Stimulated activated CD4-positive, alpha-beta T cell treated with anti-CD3 and anti-CD28 coated beads, Interleukin-12 subunit alpha, Interleukin-12 subunit beta, amount 100 ng/mL, for 4 hours (primary cell): ENCODE results near the gene WNT11.

Experiments
- DNase-seq: peaks from one replicate; pipeline ENCODE4 v3.0.0-alpha.2; 2020

WNT11 gene

DNA sequence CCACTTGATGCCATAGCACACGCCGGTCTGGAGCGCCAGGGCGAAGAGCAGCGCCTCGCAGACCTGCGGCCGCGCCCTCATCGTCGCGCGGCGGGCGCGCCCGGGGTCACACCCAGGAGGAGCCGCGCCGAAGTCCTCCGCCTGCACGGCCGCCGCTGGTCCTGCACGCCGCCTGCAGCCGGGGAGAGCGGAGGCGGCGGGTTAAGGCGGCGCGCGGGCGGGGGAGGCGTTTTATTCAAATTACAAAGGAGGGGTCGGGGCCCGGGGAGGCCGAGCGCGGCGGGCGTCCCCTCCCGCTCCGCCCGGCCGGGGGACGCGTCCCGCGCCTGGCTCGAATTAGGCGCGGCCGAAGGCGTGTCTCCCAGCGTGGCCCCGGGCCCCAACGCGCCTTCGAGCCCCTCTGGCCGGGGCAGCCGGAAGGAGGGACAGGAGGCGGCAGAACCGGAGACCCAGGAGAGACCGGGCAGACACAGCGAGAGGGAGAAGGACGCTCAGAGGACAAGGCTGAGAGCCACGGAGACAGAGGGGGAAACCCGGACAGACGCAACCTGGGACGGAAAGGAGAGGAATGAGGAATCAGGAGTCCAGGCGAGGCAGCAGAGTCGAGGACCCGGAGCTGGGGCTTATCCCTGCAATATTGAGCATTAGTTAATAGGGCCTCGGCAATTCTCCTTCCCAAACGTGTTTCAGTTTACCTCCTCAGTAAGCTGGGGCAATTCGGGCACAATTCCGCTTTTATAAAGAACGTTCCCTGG is at the start of gene WNT11:
Gene WNT11, minus strand, starts transcription at position 176 of the 755 bp plus-strand sequence. Its CDS starts 95 bp downstream, at position 81.
- peak; percentile 19 for DNase-seq

GRCh38 chr11:76253416-76253815 is 47.1 kb upstream of the WNT11 start:
- no peak for DNase-seq

DNA sequence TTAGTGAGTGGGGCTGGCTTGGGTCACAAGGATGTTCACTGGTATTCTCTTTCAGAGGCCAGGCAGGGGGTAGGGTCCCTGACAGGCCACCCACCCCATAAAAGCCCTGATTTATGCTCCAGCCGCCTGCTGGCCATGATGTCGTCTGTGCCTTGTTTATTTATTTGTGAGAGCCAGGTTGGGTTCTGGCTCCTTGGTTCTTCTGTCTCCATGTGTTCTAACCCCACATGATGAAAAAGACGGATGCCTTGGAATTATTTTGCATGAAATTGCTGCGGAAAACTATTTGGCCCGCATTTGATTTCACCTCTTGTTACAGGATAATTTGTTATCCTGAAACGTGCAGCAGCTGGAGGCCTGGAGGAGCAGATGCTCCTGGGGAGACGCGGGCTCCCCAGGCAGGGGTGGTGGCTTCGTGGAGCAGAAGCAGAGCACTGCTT is 46.3 kb upstream of the WNT11 start:
- DNase-seq: no peak

- DNase-seq: no peak
These were observed 45.3 kb upstream of the WNT11 start for GRCh38 chr11:76251576-76251975.

DNA sequence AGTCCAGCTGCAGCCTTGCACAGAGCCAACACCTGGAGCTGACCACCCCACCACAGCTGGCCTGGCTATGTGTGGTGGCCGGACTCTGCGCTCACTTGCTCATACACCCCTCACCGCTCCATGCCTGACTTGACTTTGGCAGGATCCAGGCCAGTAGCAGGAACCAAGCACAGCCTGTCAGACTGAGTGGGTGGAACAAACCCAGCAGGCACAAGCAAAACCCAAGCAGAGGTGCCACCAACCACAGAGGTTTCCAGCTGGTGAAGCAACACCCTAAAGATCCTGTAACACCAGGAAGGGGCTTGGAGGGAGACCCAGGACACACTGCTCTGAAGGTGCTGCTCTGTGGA is 44.9 kb upstream of the WNT11 start:
- no peak for DNase-seq

- DNase-seq: no peak
These were observed 44.4 kb upstream of the WNT11 start for GRCh38 chr11:76250520-76251225.

DNA sequence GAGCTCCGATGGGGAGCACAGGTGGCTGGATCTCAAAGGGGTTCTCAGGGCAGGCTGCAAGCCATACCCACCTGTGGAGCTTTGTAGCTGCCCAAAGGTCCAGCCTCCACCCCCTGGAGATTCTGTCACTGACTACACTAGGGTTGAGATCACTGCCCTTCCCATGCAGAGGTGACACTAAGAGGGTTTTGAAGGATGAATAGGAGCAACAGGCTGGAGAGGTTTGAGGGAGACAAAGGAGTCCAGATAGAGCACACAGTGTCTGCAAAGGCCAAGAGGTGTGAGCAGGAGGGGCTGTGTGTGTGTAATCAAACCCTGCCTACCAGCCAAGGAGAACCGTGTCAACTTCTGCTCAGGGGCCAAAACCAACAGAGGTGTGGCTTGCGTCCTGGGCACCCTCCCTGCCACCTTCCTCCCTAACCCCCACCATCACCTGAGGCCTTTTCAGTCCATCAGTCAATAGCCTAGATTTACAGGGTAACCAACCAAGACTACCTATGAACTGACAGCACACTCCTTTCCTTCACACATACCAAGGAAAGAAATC is 43.0 kb upstream of the WNT11 start:
- DNase-seq: no peak

DNA sequence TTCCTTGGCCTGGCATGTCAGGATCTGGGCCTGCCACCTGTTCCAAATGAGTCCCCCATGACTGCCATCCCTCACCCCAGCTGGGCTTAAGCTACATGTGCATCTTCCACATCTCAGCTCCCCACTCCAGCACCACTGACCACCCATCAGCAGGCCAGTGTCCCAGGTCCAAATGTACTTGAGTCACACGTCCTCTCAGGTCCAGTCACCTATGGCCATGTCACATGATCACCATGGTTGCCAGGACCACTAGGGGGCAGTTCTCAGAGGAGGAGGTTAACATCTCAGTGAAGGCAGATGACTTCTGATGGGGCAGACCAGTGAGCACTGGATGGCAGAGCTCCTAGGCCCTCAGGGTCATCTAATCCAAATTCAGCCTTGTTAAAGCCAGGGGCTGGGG is 41.9 kb upstream of the WNT11 start:
- DNase-seq: no peak

DNA sequence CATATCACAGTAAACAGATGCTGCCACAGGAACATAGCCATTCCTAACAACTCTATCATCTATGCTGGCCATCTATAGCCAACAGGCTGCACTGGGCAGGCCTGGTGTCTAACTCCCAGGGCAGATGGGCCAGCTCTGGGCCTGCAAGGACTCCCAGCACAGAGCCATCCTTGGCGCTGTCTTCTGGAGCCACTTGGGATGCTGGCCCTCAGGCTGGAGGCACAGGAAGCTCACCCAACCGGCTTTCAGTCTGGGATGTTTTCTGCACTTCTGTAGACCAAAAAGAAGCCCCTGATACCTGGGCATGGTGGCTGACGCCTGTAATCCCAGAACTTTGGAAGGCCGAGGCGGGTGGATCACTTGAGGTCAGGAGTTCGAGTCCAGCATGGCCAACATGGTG is 40.8 kb upstream of the WNT11 start:
- DNase-seq: no peak

DNA sequence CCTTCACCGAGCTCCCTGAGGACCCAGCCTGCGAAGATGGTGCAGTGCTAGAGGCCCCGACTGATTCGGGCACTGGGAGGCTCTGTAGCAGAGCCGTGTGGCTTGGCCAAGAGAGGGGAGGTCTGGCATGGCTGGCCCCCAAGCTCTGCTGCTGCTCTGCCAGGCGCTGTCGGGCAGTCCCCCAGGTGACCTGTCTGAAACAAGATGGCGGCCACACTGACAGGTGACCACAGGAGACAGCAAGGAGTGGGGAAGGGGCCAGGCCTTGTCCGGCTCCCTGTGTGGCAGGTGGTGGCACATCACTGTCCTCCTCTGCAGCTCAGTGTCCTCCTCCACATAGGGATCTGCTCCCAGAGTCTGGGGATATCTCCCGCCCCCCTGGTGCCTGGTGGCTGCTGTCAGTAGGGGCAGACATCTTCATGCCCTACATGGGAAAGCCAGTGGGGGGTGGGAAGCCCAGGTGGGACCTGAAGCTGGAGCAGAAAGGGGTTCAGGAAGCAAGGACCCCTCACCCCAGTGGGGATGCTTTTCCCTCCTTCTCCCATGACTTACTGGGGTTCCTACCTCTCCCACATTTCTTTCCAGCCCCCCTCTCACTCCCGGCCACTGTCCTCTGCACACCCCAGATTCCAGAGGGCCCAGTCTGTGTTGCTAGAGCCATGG is 40.1 kb upstream of the WNT11 start:
- DNase-seq: no peak

GRCh38 chr11:76245720-76246119 is 39.4 kb upstream of the WNT11 start:
- no peak for DNase-seq

DNA sequence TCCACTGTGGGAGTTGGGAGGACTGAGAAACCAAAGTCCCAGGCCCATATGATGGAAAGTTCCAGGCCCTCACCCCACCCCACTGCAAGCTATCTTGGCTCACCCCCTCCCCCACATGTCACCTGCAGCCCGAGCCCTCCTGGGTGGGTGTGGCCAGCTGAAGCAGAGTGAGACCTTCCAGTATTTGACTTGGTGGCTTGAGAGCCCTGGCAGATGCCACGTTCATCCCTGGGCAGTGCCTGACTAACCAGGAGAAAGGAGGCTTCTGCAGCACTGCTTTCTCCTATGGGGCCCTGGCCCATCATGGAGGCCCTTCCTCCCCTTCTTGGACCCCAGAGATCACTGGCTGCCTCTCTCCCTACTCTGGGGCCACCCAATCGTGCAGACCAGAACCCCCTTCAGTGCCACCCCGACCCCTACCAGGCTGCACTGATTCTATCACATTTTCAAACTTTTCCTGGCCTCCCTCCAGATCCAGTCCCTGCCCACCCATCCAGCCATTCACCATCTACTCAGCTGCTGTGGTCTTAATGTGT is 38.1 kb upstream of the WNT11 start:
- DNase-seq: no peak

- no peak for DNase-seq
These were observed 37.6 kb upstream of the WNT11 start for GRCh38 chr11:76243957-76244285.

DNA sequence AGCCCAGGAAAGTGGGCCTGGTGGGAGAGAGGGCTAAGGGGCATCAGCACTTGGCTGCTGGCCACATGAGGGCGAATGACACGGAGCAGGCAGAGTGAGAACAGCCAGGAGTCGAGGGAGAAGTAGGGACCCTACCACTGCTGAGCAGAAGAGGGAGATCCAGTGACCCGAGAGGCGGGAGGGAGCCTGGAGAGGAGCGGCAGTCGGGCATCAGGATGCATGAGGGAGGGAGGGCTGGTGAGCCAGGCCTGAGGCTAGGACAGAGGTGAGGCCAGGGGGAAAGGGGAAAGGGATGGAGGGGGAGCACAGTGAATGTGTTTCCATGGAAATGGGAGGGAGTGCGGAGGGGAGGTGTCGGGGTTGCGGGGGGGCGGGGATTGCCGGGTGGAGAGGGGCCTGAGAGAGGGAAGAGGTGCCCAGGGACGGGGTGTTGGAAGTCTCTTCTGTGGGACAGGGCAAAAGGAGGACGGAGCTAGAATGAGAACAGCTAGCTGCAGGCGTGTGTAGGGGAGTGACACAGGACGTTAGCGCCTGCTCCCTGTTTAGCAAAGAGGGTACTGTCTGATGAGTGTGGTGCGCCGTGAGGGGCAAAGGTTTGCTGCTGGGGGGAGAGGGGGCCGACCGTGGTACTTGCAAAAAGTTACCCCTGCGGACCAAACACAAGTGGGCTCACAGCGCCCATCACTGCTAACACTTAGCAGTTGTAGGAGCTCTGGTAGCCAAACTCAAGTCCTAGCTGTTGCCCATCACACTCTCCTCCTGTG is 37.1 kb upstream of the WNT11 start:
- no peak for DNase-seq

DNA sequence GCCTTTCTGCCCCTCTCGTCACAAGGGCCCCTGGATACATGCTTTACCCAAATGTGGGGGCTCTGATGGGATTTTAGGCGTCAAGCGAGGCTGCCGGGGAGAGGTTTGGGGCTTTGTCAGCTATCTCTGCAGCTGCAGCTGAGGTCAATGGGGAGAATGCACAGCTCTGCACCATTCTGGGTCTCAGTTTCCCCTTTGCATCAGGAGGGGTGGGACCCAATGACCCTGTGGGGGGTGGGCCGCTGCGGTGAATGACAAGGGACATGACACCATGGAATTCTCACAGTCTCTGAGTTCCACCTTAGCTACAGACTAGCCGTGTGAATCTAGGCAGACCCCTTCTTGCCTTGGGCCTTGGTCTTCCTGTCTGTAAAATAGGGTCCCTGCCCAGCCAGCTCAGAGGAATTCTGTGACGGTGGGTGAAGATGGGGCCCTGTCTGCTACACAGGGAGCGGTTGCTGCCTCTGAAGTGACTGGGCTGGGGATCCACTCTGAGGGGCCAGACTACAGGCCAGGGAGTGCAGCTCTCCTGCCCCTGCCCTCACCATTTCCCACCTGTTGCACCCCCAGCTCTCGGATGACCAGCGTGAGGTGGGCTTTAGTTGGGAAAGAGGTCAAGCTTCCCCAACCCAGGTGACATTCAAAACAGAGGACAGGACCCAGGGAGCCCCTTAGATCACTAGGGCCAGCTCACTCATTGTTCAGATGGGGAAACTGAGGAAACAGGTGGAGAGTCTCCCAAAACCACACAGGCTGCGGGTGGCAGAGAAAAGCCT is 35.9 kb upstream of the WNT11 start:
- no peak for DNase-seq

- DNase-seq: no peak
These were observed 35.1 kb upstream of the WNT11 start for GRCh38 chr11:76241243-76242000.

DNA sequence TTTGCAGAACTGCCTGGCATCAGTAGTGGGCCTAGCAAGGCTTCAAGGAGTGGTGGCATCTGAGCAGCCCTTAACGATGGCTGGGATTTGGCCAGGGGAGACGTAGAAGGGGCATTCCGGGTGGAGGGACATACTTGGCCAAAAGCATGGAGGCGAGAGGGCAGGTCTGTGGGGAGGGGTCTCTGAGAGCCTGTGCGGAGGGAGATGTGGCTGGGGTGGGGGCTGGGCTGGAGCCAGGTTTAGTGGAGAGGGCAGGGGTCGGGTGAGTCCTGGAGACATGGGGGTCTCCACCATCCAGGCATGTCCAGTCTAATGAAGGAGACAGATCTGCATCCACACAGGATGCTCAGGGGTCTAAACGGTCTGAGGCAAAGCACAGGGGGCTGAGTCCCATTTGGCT is 34.4 kb upstream of the WNT11 start:
- no peak for DNase-seq

- DNase-seq: no peak
These were observed 33.8 kb upstream of the WNT11 start for GRCh38 chr11:76240161-76240540.

DNA sequence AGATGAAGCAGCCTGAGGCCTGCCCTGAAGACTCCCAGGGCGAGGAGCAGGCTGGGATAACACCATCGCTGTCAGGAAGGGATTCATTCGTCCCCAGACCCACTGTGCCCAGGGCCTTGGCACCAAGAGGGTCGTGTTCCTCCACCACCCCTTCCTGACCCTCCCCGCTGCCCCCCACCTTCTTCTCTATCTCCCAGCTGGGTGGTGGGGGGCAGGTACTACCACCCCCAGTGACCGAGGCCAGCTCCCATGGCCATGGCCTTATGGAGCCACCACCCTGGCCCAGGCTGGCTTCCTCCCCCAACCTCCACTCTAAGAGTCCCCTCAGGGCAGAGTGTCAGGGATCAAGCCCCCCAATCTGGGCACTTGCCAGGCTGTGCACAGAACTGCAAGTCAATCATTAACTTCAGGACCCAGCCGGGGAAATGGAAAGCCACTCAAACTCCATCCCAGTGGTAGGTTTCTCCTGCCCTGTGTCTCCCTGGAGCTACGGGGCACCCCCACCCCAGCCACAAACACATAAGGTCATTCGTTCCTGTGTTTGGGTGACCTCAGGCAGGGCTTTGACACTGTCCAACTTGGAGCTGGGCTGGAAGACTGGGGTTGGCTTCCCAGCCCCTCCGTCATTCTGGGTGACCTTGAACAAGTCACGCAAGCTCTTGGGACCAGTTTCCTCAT is 33.3 kb upstream of the WNT11 start:
- no peak for DNase-seq

DNA sequence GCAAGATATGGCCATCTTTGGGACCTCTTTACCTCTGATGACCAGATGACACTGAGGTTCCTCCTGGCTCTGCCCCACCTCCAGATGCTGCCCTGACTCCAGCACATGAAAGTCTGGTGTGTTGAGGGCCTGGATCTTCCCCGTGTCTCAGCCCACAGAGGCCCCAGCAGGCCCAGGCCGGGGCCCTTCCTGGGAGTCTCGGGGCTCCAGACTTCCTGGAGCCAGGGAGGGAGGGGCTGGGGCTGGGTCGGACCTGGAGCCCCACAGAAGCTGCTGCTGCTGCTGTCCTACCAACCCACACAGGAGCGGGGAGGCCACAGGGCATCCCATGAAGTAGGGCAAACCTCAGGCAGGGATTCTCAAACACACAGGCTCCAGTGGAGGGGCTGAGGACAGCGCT is 32.2 kb upstream of the WNT11 start:
- no peak for DNase-seq

DNA sequence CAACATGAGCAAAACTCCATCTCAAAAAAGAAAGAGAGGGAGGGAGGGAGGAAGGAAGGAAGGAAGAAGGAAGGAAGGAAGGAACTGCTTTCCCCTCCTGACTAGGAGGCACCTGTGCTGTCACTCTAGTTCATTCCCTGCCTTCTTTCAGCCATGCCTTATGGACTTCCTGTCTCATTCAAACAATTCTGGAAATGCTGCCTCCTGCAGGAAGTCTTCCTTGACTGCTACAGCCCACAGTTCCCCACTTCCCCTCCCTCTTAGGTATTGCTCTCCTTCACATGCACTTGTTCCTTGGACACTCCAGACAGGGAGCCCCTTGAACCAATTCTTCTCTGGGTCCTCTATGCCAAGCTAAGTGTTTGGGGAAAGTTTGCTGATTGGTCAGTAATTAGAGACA is 31.6 kb upstream of the WNT11 start:
- DNase-seq: no peak
